ENCODE results near the gene KCNC4.

The KCNC4 gene

GRCh38 chr1:110212169-110213142 lies 2.3 kb downstream of the KCNC4 start:
- peak; percentile 74 for DNase-seq

GRCh38 chr1:110213143-110213540 lies 3.0 kb downstream of the KCNC4 start:
- no peak for DNase-seq

- no peak for DNase-seq
Observed at GRCh38 chr1:110214454-110215404, 4.6 kb downstream of the KCNC4 start.

- no peak for DNase-seq
Observed at GRCh38 chr1:110215621-110216515, 5.8 kb downstream of the KCNC4 start.

GRCh38 chr1:110216844-110217444 lies 6.8 kb downstream of the KCNC4 start:
- DNase-seq, result no peak

- DNase-seq, result no peak
Observed at GRCh38 chr1:110218137-110218536, 8.0 kb downstream of the KCNC4 start.

GRCh38 chr1:110218739-110219138 lies 8.6 kb downstream of the KCNC4 start:
- DNase-seq, result no peak

- no peak for DNase-seq
Observed at GRCh38 chr1:110220324-110220723, 10.2 kb downstream of the KCNC4 start.

- no peak for DNase-seq
Observed at GRCh38 chr1:110221119-110221518, 11.0 kb downstream of the KCNC4 start.

- DNase-seq, result no peak
Observed at GRCh38 chr1:110223127-110223526, 13.0 kb downstream of the KCNC4 start.

GRCh38 chr1:110223581-110223980 lies 13.5 kb downstream of the KCNC4 start:
- DNase-seq, result no peak

GRCh38 chr1:110224240-110224995 lies 14.3 kb downstream of the KCNC4 start:
- no peak for DNase-seq

- no peak for DNase-seq
Observed at GRCh38 chr1:110225212-110225611, 15.1 kb downstream of the KCNC4 start.

GRCh38 chr1:110225756-110226404 lies 15.8 kb downstream of the KCNC4 start:
- no peak for DNase-seq

GRCh38 chr1:110227774-110228173 lies 17.7 kb downstream of the KCNC4 start:
- DNase-seq, result no peak

GRCh38 chr1:110228381-110228780 lies 18.3 kb downstream of the KCNC4 start:
- DNase-seq, result no peak

- DNase-seq, result no peak
Observed at GRCh38 chr1:110228869-110229268, 18.8 kb downstream of the KCNC4 start.

GRCh38 chr1:110229348-110230001 lies 19.4 kb downstream of the KCNC4 start:
- peak; percentile 70 for DNase-seq

GRCh38 chr1:110230381-110231199 lies 20.5 kb downstream of the KCNC4 start:
- DNase-seq, result no peak

Measured in NCI-H1105 treated with DMSO at 0.1 percent for 48 hours (cell line).